T-cell (primary cell): ENCODE measurements around the gene MEFV. TPM values are rescaled to one million over a fixed set of nuclear protein-coding genes. Genes with fewer than 3 reads are reported as not detected.

Experiments
- ATAC-seq, 4 experiments: fragments of 200-7000 bp in 3 of 4; fragments of 150-1000 bp in 1 of 4; cut with Tn5 transposase; replicated peaks in 1 of 4; 1 replicate in 3 of 4; 2 replicates in 1 of 4; pipeline ENCODE4 v1.10.0; 2021; ENCODE audit warnings: moderate library complexity in 3 of 4, mild to moderate bottlenecking in 2 of 4, moderate number of reproducible peaks in 1 of 4
- CTCF ChIA-PET, 2 donors: fragments of 300-600 bp; sonication (Branson Sonifier 250); formaldehyde crosslinking; loops; one replicate each; lab custom pipeline; 2022; ENCODE audit warnings: antibody characterized with exemption in 2 of 2; lab: Charles Lee
- POLR2A ChIA-PET, 2 donors: fragments of 300-600 bp; sonication (Branson Sonifier 250); formaldehyde crosslinking; loops; one replicate each; lab custom pipeline; 2022; ENCODE audit warnings: antibody characterized with exemption in 2 of 2; lab: Charles Lee
- DNase-seq, 35 experiments: peaks; one replicate each; pipeline versions ENCODE4 v3.0.0 to v3.0.0-alpha.2; 2013 to 2023
- H3K27ac ChIP-seq: one replicate; pipeline ENCODE4 v1.5.1; 2013; ENCODE audit warnings: low read length
- H3K27me3 ChIP-seq, 2 experiments: replicated peaks in 1 of 2; 1 replicate in 1 of 2; 2 replicates in 1 of 2; pipeline versions ENCODE4 v1.6.1 to v1.7.0; 2013; ENCODE audit warnings: low read length in 1 of 2, mixed read lengths in 1 of 2; ENCODE audit not compliant: control insufficient read depth in 2 of 2, insufficient read depth in 2 of 2; ENCODE audit errors: extremely low read depth in 1 of 2
- H3K36me3 ChIP-seq, 2 donors: 1 replicate in 1 of 2; 2 replicates in 1 of 2; pipeline versions ENCODE4 v1.6.1 to v1.7.0; 2013; ENCODE audit warnings: low read length in 1 of 2; ENCODE audit not compliant: control insufficient read depth in 2 of 2, insufficient read depth in 1 of 2; ENCODE audit errors: extremely low read depth in 1 of 2
- H3K4me1 ChIP-seq, 2 experiments: 1 replicate in 1 of 2; 2 replicates in 1 of 2; pipeline versions ENCODE4 v1.6.1 to v1.7.0; 2013; ENCODE audit warnings: low read length in 2 of 2, mixed read lengths in 1 of 2; ENCODE audit not compliant: insufficient read depth in 2 of 2, control insufficient read depth in 1 of 2; ENCODE audit errors: extremely low read depth in 1 of 2
- H3K4me3 ChIP-seq, 2 donors: 1 replicate in 1 of 2; 2 replicates in 1 of 2; pipeline versions ENCODE4 v1.5.1 to v1.7.0; 2013; ENCODE audit warnings: mild to moderate bottlenecking in 2 of 2, low read length in 1 of 2, moderate library complexity in 1 of 2; ENCODE audit not compliant: control insufficient read depth in 1 of 2; ENCODE audit errors: extremely low read depth in 1 of 2
- H3K9me3 ChIP-seq: 2 replicates; pipeline ENCODE4 v1.7.0; 2013
- H3K27ac Mint-ChIP-seq, 2 donors: one replicate each; pipeline ENCODE4 v1.8.0; 2020 to 2021; ENCODE audit warnings: mild to moderate bottlenecking in 2 of 2, mixed read lengths in 2 of 2
- H3K27me3 Mint-ChIP-seq, 2 donors: one replicate each; pipeline ENCODE4 v1.8.0; 2021 to 2022; ENCODE audit warnings: mixed read lengths in 2 of 2
- H3K36me3 Mint-ChIP-seq: one replicate; pipeline ENCODE4 v1.8.0; 2021; ENCODE audit warnings: mixed read lengths
- H3K4me1 Mint-ChIP-seq, 3 donors: one replicate each; pipeline ENCODE4 v1.8.0; 2020 to 2022; ENCODE audit warnings: mixed read lengths in 3 of 3, mild to moderate bottlenecking in 1 of 3
- H3K4me3 Mint-ChIP-seq, 3 donors: one replicate each; pipeline ENCODE4 v1.8.0; 2020 to 2022; ENCODE audit warnings: mild to moderate bottlenecking in 3 of 3, mixed read lengths in 3 of 3, moderate library complexity in 3 of 3
- H3K9me3 Mint-ChIP-seq, 3 donors: one replicate each; pipeline ENCODE4 v1.8.0; 2020 to 2022; ENCODE audit warnings: mixed read lengths in 3 of 3
- WGBS: methylation state at CpG from one replicate; pipeline ENCODE4 v1.1.5; 2013; ENCODE audit warnings: missing lambda C conversion rate; ENCODE audit not compliant: insufficient coverage; 5-methylcytosine and 5-hydroxymethylcytosine counted together
- total RNA-seq, 35 experiments: library from RNA in 6 of 35; stranded (reverse) in 6 of 35; fragments of 120-200 nt in 1 of 35; gene quantifications; one replicate each; pipeline versions ENCODE4 v1.2.1 to v1.2.4 and lab custom pipeline; 2013 to 2026

MEFV gene
- total RNA-seq, 5 donors from 2014 or later (not counting 1 experiment from before 2014, with no cell fraction given), result 0.10 to 0.38 (median 0.19) TPM; not detected in 1

DNA sequence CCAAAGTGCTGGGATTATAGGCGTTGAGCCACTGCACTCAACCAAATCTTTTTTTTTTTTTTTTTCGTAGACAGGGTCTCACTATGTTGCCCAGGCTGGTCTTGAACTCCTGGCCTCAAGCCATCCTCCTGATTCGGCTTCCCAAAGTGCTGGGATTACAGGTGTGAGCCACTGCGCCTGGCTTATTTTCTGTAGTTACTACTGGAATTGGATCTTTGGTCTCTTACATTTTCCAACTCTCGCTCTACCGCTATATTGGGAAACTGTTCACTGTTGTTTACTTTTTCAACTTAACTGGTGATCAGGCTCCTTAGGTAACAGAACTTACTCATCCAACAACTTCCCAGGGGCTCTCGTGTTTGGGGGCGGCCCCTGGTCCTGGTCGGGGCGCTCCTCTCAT, 35.6 kb downstream of the MEFV start:
- H3K9me3 Mint-ChIP-seq, result peaks cover 11 to 40% (median 30%) of the 10 kb centered on the region in 3 donors
- H3K36me3 Mint-ChIP-seq, result peaks cover 38% of the 10 kb centered on the region
- peaks cover 3 to 21% of the 10 kb centered on the region in 2 experiments for H3K4me1 ChIP-seq
- H3K4me3 ChIP-seq, result no peak overlapping the region
- H3K4me3 Mint-ChIP-seq, result no peak overlapping the region
- DNase-seq (no peak), ATAC-seq (no peak)
- no peak overlapping the region for H3K27ac Mint-ChIP-seq
- H3K36me3 ChIP-seq, result peaks cover 10 to 25% of the 10 kb centered on the region in 2 donors
- no peaks in the 10 kb centered on the region for H3K27me3 ChIP-seq
- peaks cover 15 to 20% (median 18%) of the 10 kb centered on the region in 3 donors for H3K4me1 Mint-ChIP-seq
- peaks cover 24% of the 10 kb centered on the region for H3K9me3 ChIP-seq
- ChIA-PET CTCF (no interaction called here), POLR2A (no interaction called here)
- WGBS, result 100% methylated on average over 2 of the region's 10 CpGs
- H3K27ac ChIP-seq, result no peak overlapping the region
- H3K27me3 Mint-ChIP-seq, result no peaks in the 10 kb centered on the region

DNA sequence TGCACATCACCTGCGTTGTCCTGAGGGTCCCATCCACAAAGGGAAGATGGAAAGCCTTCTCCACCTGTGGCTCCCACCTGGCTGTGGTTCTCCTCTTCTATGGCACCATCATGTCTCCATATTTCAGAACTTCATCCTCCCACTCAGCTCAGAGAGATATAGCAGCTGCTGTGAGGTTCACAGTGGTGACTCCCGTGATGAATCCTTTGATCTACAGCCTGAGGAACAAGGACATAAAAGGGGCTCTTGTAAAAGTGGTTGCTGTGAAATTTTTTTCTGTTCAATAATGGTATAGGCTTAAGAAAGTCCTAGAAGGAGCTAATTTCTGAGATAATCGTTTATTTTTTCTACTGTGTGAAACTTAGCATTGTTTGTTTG, 40.2 kb downstream of the MEFV start:
- H3K27me3 Mint-ChIP-seq, result no peaks in the 10 kb centered on the region
- peak overlapping the region; percentile 96 to 98 for H3K27ac Mint-ChIP-seq
- Histone ChIP-seq H3K36me3 (no peaks in the 10 kb centered on the region), H3K27ac (peak overlapping the region; percentile 92), H3K4me3 (no peak overlapping the region), H3K9me3 (no peaks in the 10 kb centered on the region), H3K4me1 (peaks cover 15 to 43% of the 10 kb centered on the region in 2 experiments), H3K27me3 (no peaks in the 10 kb centered on the region)
- WGBS, result 50% methylated on average over 2 of the region's 3 CpGs
- peak in 10 of 35 experiments; percentile 9 to 53 (median 22) for DNase-seq
- POLR2A ChIA-PET, result interaction anchor here in 1 of 2 donors (0.7 kb wide), 1 partner anchor 43 kb away, joined by 3 read pairs; no protein-coding TSS in a partner anchor
- peak in 2 of 4 experiments; percentile 9 to 15 for ATAC-seq
- peaks cover 3 to 14% (median 6%) of the 10 kb centered on the region in 3 donors for H3K9me3 Mint-ChIP-seq
- H3K36me3 Mint-ChIP-seq, result peaks cover 3% of the 10 kb centered on the region
- H3K4me3 Mint-ChIP-seq, result peak overlapping the region; percentile 50 to 73 (median 63)
- peaks cover 33 to 51% (median 46%) of the 10 kb centered on the region in 3 donors for H3K4me1 Mint-ChIP-seq
- CTCF ChIA-PET, result interaction anchor here in 1 of 2 donors (0.6 kb wide), 2 partner anchors 58 to 188 kb away, joined by 3 read pairs; no protein-coding TSS in a partner anchor

DNA sequence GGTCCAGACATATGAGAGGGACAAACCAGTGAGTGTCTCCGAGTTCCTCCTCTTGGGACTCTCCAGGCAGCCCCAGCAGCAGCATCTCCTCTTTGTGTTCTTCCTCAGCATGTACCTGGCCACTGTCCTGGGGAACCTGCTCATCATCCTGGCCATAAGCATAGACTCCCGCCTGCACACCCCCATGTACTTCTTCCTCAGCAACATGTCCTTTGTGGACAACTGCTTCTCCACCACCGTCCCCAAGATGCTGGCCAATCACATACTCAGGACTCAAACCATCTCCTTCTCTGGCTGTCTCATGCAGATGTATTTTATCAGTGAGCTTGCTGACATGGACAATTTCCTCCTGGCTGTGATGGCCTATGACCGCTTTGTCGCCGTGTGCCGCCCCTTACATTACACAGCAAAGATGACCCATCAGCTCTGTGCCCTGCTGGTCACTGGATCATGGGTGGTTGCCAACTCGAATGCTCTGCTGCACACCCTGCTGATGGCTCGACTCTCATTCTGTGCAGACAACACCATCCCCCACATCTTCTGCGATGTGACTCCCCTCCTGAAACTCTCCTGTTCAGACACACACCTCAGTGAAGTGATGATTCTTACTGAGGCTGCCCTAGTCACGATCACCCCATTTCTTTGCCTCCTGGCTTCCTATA, 40.7 kb downstream of the MEFV start:
- Mint-ChIP-seq H3K27me3 (no peaks in the 10 kb centered on the region), H3K36me3 (peaks cover 3% of the 10 kb centered on the region), H3K4me1 (peaks cover 33 to 51% (median 46%) of the 10 kb centered on the region in 3 donors), H3K9me3 (peaks cover 3 to 14% (median 6%) of the 10 kb centered on the region in 3 donors), H3K27ac (peak overlapping the region; percentile 96 to 98), H3K4me3 (peak overlapping the region; percentile 62 to 73 (median 63))
- H3K4me1 ChIP-seq, result peaks cover 15 to 43% of the 10 kb centered on the region in 2 experiments
- H3K36me3 ChIP-seq, result no peaks in the 10 kb centered on the region
- H3K27me3 ChIP-seq, result no peaks in the 10 kb centered on the region
- no peaks in the 10 kb centered on the region for H3K9me3 ChIP-seq
- ATAC-seq, result peak in 3 of 4 experiments; percentile 10 to 39 (median 15)
- WGBS, result 59% methylated on average over 10 of the region's 11 CpGs
- ChIA-PET POLR2A (no interaction called here), CTCF (no interaction called here)
- DNase-seq, result peak in 12 of 35 experiments; percentile 11 to 39 (median 25)
- peak overlapping the region; percentile 92 for H3K27ac ChIP-seq
- peak overlapping the region; percentile 4 to 36 for H3K4me3 ChIP-seq

DNA sequence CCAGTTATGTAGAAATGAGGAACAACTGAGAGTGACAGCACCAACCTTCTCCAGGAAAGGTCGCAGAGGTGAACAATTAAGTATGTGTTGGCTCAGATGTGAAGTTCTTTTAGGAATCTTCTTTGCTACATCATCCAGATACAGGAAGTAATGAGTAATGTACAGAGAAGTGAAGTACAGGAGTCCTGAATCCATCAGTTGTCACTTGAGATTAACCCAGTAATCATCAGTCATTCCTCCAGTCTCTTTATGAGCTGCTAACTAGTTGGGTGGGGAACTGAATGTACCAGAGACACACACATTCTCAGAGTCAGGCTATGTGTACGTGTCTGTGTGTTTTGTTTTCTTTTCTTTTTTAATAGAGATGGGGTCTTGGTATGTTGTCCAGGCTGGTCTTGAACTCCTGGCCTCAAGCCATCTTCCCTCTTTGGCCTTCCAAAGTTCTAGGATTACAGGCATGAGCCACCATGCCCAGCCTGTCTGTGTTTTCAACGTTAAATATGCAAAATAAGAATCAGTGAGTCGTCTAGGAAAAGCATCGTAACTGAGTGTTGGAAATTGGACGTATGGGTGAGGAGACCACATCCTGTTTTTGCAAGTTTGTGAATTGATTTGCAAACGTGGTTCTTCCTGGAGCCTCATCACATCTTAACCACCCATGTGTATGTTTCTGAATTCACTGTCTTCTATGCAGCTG, 41.4 kb downstream of the MEFV start:
- no peaks in the 10 kb centered on the region for H3K27me3 Mint-ChIP-seq
- H3K36me3 Mint-ChIP-seq, result peaks cover 3% of the 10 kb centered on the region
- H3K4me3 Mint-ChIP-seq, result peak overlapping the region; percentile 62 to 73 (median 63)
- peak overlapping the region; percentile 92 for H3K27ac ChIP-seq
- peak overlapping the region in 1 of 2 donors; percentile 4 for H3K4me3 ChIP-seq
- peak; percentile 90 to 94 (median 92) for ATAC-seq
- peaks cover 15 to 43% of the 10 kb centered on the region in 2 experiments for H3K4me1 ChIP-seq
- no peaks in the 10 kb centered on the region for H3K9me3 ChIP-seq
- H3K36me3 ChIP-seq, result no peaks in the 10 kb centered on the region
- peaks cover 33 to 51% (median 46%) of the 10 kb centered on the region in 3 donors for H3K4me1 Mint-ChIP-seq
- ChIA-PET CTCF (no interaction called here), POLR2A (no interaction called here)
- peak overlapping the region; percentile 96 to 98 for H3K27ac Mint-ChIP-seq
- peak in 28 of 35 experiments; percentile 3 to 78 (median 52) for DNase-seq
- WGBS, result 0% methylated on average over 4 of the region's 7 CpGs
- no peaks in the 10 kb centered on the region for H3K27me3 ChIP-seq
- peaks cover 3 to 14% (median 6%) of the 10 kb centered on the region in 3 donors for H3K9me3 Mint-ChIP-seq

DNA sequence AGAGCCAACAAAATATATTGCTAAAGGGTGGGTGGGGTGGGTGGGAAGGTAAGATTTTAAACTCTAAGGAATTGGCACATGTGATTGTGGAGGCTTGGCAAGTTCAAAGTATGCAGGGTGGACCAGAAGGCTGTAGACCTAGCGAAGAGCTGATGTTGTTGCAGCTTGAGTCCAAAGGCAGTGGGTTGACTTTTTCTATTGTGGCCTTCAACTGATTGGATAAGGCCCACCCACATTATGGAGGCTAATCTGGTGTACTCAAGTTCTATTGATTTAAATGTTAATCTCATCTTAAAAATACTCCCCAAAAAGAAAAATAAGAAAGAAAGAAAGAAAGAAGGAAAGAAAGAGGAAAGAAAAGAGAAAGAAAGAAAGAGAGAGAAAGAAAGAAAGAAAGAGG, 43.9 kb downstream of the MEFV start:
- DNase-seq, result no peak
- ChIA-PET CTCF (no interaction called here), POLR2A (no interaction called here)
- H3K4me3 Mint-ChIP-seq, result peak overlapping the region in 1 of 3 donors; percentile 57
- H3K4me1 ChIP-seq, result peaks cover 15 to 37% of the 10 kb centered on the region in 2 experiments
- peaks cover 31 to 46% (median 40%) of the 10 kb centered on the region in 3 donors for H3K4me1 Mint-ChIP-seq
- H3K9me3 Mint-ChIP-seq, result peaks cover 3 to 14% (median 5%) of the 10 kb centered on the region in 3 donors
- no peaks in the 10 kb centered on the region for H3K36me3 ChIP-seq
- H3K27ac Mint-ChIP-seq, result peak overlapping the region in 1 of 2 donors; percentile 70
- peaks cover 0 to 3% of the 10 kb centered on the region in 2 experiments for H3K27me3 ChIP-seq
- no peak overlapping the region for H3K4me3 ChIP-seq
- no peak overlapping the region for H3K27ac ChIP-seq
- peaks cover 3% of the 10 kb centered on the region for H3K36me3 Mint-ChIP-seq
- no peaks in the 10 kb centered on the region for H3K27me3 Mint-ChIP-seq
- no peaks in the 10 kb centered on the region for H3K9me3 ChIP-seq
- 100% methylated on average over 1 of the region's 1 CpG for WGBS
- ATAC-seq, result no peak

DNA sequence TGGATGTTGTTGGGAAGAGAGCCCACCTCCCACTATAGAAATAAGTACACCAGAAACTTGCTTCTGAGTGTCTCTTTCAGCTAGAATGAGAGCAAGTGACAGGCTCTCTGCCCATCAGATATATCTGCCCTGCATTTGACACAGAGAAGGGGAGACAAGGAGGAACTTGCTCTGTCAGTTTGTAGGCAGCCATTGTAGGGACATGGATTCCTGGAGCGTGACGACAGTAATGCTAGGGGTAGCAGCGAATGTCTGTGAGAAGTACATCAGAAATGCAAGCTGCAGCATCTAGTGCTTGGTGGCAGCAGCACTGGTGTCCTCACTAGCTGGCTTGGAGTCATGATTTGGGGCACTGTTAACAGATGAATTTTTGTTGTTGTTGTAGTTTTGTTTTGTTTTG, 44.4 kb downstream of the MEFV start:
- Histone ChIP-seq H3K27ac (no peak overlapping the region), H3K4me1 (peaks cover 15 to 32% of the 10 kb centered on the region in 2 experiments), H3K9me3 (no peaks in the 10 kb centered on the region), H3K27me3 (peaks cover 0 to 3% of the 10 kb centered on the region in 2 experiments), H3K4me3 (no peak overlapping the region), H3K36me3 (no peaks in the 10 kb centered on the region)
- ATAC-seq (no peak), DNase-seq (no peak)
- CTCF ChIA-PET, result no interaction called here
- 95% methylated on average over 3 of the region's 3 CpGs for WGBS
- no peaks in the 10 kb centered on the region for H3K27me3 Mint-ChIP-seq
- peaks cover 3 to 16% (median 5%) of the 10 kb centered on the region in 3 donors for H3K9me3 Mint-ChIP-seq
- H3K27ac Mint-ChIP-seq, result peak overlapping the region in 1 of 2 donors; percentile 46
- H3K4me3 Mint-ChIP-seq, result no peak overlapping the region
- POLR2A ChIA-PET, result no interaction called here
- H3K4me1 Mint-ChIP-seq, result peaks cover 28 to 45% (median 38%) of the 10 kb centered on the region in 3 donors
- peaks cover 3% of the 10 kb centered on the region for H3K36me3 Mint-ChIP-seq
